ENCODE measurements around the gene DUSP22.

The DUSP22 gene

DNA sequence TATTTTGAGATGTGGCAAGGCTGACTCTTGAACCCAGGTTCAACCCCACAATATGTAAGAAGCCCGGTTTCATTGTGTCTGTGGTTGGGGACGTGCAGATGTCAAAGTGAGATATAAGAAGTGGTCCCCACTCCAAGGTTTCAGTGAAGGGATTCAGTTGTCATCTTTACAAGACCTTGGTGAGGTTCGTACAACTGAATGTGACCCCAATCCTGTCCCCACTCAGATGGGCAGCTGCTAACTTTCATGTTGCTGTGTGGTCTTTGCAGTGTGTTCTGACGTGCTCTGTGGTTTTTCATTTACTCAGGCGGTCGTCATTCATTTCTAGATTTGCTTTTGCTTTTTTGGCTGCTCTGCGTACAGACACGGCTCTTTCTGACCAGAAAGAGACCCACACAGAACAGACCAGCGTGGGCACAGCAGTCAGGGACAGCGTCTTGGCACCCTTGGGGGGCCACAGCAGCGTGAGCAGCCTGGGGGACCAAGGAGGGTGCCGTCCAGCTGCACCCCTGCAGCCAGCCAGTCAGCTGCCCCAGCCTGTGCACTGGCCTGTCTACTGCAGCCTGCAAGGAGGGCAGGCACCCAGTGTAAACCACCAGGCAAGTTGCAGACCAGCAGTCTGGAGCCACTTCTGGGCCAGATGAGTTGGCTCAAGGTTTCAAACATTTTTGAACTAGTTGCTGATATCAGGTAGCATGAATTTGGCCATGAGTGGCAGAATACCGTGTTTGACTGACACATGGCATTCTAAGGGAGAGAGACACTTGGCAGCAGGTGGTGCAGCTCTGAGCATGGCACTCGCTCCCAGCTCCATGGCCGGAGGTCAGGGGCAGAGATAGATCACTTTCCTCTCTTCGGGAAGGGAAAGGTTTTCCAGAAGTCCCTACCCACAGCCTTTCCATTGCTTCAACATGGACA is 49.9 kb downstream of the DUSP22 start:
- DNase-seq, result no peak

DNA sequence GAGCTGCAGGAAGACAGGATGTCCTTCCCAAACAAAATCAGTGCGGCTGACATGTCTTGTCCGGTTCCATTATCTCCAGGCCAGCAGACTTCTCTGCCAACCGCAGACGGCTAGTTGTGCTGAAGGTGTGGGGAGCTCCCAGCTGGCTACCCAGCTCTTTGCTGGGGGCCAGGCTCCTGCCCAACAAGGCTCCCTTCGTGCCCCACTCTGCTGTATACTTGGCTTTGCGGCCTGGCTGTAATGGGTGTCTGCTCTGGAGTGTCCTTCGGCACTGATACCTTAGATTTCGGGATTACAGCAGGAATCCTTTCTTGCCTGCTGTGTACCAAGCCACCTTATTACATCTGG is 50.5 kb downstream of the DUSP22 start:
- DNase-seq, result no peak

GRCh38 chr6:343226-343935 is 51.1 kb downstream of the DUSP22 start:
- no peak for DNase-seq

GRCh38 chr6:343960-344815 is 51.9 kb downstream of the DUSP22 start:
- no peak for DNase-seq

- no peak for DNase-seq
Observed at GRCh38 chr6:344816-345340, 52.6 kb downstream of the DUSP22 start.

DNA sequence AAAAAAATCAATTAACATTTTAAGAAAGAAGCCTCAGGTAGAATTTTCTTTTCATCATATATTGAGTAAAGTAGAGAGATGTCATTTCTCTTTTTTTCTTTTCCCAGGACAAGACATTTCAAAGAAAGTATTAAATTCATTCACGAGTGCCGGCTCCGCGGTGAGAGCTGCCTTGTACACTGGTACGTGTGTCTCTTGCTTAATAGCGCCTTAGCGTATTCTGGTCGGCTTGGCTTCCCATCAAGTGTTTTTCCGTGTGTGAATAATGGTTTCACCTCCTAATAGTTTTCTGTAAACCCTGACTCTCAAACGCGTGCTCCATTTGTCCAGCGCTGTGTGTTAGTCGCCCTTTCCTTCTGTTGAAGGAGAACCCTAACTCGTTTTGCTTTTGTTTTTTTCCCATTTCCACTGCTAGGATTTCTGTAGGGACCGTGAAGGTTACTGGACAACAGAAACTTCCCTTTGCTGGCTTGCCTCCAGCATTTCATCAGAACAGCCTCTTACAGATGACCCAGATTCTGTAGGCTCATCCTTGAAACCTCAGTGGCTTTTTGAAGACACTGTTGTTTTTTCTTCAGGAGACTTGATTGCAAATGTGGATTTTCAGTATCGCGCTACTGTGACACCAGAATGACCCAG is 53.6 kb downstream of the DUSP22 start:
- DNase-seq, result no peak

GRCh38 chr6:346386-347030 is 54.2 kb downstream of the DUSP22 start:
- no peak for DNase-seq

DNA sequence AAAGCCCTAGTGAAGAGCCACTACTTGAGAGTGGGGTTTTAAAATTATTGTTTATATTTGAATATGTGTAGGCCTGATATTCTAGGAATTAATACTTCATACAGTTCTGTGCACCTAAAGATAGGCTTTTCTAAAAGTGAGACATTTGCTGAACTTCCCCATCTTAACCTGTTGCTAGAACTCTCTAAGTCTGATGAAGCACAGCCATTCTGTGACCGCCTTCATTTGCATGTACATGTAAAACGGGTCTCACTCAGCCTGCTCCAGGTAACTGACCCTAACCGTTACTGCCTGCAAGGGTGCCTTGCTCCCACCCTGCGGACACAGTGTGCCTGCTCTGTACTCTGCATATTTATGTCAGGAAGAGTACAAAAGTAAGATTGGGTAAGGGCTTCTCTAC is 54.9 kb downstream of the DUSP22 start:
- no peak for DNase-seq

DNA sequence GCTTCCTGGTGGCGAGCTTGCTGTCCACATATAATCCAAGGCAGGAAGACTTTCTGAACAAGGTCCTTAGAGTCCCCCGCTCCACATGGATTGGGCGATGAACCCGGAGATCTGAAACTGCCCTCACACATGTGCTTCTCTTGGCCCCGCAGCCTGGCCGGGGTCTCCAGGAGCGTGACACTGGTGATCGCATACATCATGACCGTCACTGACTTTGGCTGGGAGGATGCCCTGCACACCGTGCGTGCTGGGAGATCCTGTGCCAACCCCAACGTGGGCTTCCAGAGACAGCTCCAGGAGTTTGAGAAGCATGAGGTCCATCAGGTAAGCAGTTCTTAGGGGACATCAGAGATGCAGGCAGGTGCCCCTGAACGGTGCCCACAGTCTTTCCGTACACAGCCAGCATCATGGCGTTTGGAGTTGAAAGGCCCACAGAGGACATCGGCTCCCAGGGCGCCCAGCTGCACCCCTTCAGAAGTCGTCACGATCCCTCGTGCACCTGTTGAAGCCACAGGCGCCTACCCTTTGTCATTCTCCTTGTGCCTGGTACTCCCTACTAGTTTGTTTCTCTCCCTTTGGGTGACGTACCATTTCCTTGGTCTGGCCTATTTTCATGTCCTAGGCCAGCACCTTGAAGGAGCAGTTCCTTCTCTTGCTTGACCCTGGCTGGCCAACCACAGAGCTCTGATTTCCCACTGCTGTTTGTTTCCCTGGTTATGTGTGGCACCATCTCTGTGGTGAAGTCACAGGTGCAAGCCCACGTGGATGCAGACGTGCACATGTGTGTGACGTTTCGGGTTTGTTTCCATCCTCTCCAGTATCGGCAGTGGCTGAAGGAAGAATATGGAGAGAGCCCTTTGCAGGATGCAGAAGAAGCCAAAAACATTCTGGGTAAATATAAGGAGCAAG is 55.9 kb downstream of the DUSP22 start:
- DNase-seq, result no peak

GRCh38 chr6:348860-349396 is 56.6 kb downstream of the DUSP22 start:
- DNase-seq, result no peak

DNA sequence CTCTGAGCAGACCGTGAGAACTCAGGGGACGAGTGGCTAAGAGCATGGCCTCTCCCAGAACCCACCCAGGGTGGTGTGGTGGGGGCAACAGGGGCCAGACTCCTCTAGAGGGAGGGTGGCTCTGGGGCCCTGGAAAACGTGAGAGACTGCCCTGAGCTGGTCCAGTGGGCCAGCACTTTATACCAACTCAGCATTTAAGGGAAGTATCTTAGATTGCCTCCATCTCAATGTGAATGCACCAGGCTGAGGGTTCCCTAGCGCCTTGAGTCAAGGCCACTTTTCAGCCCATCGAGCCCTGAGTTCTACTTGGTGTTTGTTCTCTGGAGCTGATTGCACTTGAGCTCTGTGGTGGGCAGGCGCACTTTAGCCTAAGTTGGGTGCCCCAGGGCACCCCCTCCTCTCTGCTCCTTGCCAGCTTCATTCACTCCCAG is 57.2 kb downstream of the DUSP22 start:
- no peak for DNase-seq

GRCh38 chr6:350371-350770 is 58.1 kb downstream of the DUSP22 start:
- no peak for DNase-seq

- DNase-seq, result no peak
Observed at GRCh38 chr6:351011-351866, 59.0 kb downstream of the DUSP22 start.

- no peak for DNase-seq
Observed at GRCh38 chr6:351867-352289, 59.6 kb downstream of the DUSP22 start.

- no peak for DNase-seq
Observed at GRCh38 chr6:352474-352873, 60.2 kb downstream of the DUSP22 start.

- no peak for DNase-seq
Observed at GRCh38 chr6:352896-353470, 60.7 kb downstream of the DUSP22 start.

DNA sequence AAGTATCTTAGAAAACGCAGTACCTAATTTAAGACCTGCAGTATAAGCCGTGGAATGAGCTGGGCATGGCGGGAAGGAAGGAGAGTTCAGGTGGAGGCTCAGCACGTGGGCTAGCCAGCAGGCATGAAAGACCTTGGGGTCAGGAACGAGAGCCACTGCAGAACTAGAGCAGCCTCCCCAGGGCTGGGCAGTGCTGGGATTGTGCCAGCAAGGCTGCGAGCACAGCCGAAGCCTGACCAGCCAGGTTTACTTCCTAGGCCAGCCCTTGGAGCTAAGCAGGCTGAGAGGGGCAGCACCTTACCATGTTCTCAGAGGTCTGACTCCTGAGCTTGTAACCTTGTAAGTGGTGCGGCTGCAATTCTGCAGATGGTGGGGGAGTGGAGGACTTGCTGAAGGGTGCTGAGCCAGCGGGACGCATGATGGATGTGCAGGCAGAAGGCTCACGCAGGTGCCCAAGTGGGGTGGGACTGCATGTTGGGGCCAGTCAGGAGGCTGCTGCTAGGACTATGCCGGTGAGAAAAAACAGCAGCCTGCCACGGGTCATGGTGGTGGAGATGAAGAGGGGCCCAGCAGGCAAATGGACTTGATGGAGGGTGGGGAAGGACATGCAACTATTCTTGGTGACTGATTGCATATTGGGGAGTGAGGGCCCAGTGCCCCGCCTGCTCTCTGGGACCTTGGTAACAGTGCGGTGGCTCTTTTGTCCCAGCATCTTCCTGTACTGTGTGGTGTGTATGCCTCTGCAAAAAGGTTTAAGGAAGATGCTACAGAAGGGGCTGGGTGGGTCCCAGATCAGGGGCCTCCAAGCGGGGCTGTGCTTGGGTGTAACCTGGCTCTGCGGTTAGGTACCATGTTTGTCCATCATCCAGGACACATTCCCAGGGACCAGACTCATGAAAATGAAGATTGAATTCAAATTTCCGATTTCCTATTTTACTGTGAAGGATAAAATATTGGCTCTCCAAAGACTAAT is 61.6 kb downstream of the DUSP22 start:
- no peak for DNase-seq
